ENCODE results near the gene RNF151. TPM values are rescaled to one million over a fixed set of nuclear protein-coding genes. Genes with fewer than 3 reads are reported as not detected.

Gene RNF151
- total RNA-seq, 1 experiment from 2014 or later: not detected

DNA sequence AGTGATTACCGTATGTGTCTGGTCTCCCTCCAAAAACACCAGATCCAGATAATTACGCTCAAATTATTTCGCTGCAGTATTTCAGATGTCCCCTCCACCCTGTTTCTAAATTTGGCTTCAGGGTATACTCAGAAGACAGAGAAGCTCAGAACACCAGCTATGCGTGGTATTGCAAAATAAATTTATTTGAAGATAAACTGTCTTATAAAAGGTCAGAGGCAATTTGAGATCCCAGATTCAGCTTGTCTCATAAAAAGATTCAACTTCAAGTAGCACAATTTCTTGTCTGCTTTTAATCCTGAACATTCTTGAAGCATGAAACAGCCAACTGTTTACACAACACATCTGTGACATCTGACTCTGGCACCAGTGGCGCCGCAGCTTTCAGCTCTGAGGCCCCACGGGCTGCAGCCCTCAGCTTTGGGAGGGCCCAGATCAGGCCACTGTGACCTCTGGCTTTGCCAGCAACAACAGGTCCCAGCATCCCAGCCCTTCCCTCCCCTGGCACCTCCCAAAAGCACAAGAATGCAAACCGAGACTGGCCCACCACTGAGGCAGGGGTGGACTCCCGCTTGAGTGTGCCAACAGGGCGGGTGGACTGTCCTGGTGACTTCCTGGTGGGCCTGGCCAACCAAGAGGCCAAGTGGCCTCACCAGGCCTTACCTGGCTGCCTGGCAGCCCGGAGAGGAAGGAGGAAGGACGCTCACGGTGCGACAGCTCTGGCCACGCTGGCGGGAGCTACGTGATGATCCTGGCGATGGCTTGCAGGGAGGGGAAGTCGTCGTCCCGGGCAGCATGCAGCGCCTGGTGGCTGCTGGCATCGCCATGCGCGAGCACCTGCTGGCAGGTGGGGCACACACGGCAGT lies 31.1 kb downstream of the RNF151 start:
- in situ Hi-C loops (cut with HindIII; ENCODE audit: low pct_unique_long_range_greater_than_20kb, low sequenced_read_pairs): no loop called here
- no peak for DNase-seq (ENCODE audit: low read depth, low spot score)

DNA sequence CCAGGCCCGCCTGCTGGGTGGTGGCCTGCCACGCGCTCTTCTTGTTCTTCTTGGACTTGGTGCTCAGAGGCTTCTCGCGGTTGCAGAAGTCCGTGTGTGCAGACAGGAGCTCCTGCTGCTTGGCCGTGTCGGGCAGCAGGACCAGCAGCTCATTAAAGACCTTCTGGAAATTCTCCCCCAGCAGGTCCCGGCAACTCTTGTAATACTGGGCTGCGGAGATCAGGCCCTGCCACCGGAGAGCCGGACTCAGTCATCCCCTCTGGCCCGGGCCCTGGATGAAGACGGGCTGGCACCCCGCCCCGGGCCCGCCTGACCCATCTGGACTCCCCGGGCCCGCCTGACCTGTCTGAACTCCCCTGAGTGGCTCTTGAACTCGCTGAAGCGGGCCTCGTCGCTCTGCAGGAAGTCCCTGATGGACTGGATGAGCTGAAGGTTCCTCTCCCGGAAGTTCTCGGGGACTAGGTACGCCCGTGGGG lies 31.7 kb downstream of the RNF151 start:
- in situ Hi-C loops (cut with HindIII; ENCODE audit: low pct_unique_long_range_greater_than_20kb, low sequenced_read_pairs): no loop called here

DNA sequence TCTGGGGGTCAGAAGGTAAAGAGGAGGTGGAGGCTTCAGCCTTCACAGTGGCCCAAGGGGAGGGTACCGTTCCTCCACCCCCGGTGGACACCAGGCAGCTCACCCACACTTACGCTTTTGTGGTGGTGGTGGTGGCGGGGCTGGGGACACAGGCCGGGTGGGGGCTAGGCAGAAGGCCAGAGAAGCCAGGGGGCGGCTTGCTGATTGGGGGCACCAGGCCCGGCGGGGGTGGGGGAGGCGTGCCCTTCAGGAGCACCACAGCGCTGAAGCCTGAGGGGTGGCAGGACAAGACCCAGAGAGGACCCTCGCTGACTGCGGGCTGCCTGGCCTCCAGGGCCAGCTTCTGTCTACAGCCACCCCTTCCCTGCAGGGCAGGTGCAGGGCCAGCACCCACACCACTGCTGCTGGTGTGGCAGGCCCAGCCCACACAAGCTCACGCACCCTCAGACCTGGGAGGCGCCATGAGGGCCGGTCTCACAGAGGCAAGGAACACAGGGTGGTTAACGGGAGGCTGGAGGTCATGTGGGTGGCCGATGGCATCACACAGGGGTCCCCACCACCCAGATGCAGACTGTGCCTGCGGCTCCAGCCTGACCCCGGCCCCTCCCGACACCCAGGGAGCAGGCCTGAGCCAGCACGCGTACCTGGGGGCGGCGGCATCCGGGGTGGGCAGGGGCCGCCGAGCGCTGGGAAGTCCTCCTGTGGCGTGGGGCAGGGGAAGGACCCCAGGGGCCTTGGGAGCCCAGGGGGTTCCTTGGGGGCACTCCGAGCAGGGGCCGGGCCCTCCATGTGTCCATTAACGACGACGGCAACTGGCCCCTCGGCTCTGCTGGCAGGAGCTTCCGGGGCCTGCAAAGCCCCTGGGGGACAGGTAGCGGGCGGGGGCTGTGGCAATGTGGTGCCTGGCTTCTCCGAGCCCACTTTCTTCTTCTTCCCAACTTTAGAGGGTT lies 32.5 kb downstream of the RNF151 start:
- no peak for DNase-seq (ENCODE audit: low read depth, low spot score)
- in situ Hi-C loops (cut with HindIII; ENCODE audit: low pct_unique_long_range_greater_than_20kb, low sequenced_read_pairs): no loop called here

More for the DNA sequence above, 31.7 kb downstream of the RNF151 start:
- no peak for DNase-seq (ENCODE audit: low read depth, low spot score)

DNA sequence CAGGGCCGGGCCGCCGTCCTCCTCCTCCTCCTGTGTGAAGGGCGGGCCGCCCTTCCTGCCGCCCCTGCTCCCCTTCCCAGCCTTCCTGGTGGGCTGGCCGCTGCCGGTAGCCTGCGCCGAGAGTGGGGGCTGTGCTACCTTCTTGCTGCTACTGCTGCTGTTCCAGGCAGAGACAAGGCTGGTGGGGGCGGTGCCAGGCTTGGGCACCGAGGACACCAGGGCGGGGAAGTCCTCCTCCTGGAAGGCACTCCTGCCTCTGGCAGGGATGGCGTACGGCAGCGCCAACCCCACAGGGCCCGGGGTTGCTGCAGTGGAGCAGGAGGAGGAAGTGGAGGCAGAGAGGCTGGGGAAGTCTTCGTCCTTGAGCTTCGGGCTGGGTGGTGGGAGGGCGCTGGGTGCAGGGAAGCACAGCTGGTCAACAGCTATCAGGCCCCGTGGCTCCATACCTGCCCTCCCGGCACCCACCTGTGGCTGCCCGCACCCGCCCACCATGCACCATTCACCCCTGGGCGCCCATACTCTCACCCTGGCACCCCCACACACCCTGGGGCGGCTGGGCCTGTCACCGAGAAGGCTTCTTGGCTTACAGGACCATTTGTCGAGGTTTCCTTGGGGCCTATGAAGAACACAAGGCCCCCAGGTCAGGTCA lies 33.3 kb downstream of the RNF151 start:
- no peak for DNase-seq (ENCODE audit: low read depth, low spot score)
- in situ Hi-C loops (cut with HindIII; ENCODE audit: low pct_unique_long_range_greater_than_20kb, low sequenced_read_pairs): no loop called here

DNA sequence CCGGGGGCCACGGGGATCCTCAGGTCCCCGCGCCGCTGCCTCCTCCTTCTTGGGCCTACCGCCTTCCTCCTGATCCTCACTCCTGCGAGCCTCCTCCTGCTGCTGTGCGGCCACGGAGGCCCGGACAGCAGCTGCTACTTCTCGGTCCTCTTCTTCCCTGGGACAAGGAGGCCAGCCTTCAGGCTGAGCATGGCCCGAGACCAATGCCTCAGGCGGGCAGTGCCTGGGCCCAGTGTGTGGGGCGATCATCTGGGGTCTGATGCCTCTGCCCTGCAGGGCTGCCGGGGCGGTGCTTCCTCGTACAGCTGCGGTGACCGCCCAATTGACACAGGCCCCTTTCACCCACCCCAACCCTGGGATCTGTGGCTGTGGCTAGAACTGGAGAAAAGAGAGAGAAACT lies 34.4 kb downstream of the RNF151 start:
- DNase-seq (ENCODE audit: low read depth, low spot score): no peak
- in situ Hi-C loops (cut with HindIII; ENCODE audit: low pct_unique_long_range_greater_than_20kb, low sequenced_read_pairs): no loop called here

DNA sequence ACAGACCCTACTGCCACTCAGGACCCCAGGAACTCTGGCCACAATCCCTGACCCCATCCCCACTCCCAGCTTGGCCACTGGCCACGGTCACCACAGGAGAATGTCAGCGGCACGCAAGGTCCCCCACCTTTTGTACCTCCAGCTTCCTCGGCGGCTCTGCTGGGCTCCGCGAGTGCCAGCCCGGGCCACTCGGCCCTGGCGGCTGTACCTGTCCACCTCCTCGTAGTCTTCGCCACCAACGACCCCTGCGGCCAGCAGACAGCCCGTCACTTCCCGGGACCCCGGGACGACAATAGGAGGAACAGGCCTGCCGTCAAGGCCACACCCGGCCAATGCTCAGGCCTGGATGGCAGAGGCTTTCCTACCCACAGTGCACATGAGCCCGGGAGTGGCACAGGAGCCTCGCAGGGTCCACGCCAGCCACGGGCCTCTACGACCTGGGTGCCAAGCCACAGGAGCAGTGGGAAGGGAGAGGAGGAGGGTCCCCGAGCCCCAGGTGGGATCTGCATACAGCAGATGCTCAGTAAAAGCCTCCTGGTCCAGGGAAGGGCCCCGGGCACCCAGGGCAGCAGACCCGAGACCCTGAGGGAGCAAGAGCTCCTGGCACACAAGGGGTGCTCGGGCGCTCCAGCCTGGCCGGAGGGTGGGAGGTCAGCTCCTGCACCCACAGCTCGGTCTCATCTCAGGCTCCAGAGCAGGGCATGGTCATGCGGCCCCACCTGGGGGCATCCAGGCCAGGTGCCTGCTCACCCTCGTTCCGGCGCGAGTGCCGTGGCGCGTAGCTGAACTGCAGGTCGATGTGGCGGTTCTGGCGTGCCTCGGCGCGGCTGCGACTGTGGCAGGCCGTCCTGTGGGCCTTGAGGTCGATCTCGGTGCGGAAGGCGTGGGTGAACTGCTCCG lies 35.0 kb downstream of the RNF151 start:
- in situ Hi-C loops (cut with HindIII; ENCODE audit: low pct_unique_long_range_greater_than_20kb, low sequenced_read_pairs): no loop called here
- DNase-seq (ENCODE audit: low read depth, low spot score): no peak

DNA sequence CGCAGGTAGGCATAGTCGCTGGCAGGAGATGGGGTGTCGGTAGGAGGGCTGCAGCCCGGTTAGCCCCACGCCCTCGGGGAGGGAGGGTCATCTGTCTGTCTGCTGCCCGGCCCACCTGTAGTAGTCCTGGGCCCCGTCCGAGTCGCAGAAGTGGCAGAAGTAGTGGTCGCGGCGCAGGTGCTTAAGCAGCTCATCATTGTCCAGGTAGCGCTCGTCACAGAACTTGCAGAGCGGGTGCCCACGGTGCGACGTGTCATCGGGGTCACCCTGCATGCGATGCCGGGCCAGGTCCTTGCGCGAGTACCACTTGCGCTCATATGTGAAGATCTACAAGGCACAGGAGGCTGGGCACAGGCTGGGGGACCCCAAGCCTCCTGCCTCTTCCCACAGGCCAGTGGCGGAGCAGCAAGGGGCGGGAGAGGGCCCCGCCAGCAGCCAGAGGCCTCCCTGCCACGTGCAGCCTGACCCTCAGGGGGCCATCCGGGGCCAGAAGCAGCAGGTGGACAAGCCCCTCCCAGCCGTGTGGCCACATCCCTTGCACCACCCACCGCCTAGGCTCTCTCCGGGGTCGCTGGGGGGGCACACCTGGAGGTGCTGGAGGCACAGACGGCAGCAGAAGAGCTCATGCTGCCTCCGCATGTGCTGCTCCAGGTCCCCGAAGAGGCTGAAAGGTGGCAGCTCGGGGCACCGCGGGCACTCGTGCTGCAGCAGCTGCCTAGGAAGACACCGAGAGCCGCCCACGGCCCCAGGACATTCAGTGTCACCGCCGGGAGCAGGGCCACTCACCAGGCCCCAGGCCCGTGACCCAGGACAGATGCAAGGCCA lies 36.0 kb downstream of the RNF151 start:
- in situ Hi-C loops (cut with HindIII; ENCODE audit: low pct_unique_long_range_greater_than_20kb, low sequenced_read_pairs): no loop called here
- no peak for DNase-seq (ENCODE audit: low read depth, low spot score)

DNA sequence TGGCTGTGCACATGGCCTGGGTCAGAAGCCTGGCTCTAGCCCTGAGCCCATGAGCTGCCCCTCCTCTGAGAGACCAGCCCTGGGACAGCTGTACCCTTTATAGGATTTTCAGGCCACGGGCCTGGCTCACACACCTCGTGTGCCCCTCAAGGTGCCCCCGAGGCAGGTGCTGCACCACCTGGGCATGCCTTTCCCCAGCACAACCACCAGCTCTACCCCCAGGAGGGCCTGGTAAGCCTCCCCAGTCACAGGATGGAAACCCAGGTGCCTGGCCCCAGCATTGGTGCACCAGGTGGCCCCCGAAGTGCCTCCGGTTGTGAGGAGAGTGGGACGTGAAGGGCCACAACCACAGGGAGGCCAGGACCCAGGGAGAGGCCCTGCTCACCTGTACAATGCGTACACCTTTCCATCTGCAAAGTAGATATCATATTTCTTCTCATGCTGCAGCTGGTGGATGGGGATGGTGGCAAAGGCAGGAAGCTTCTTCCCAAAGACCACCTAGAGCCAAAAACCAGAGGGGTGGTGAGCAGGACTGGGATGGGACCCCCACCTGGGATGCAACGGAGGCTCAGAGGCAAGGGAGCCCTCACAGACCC lies 36.7 kb downstream of the RNF151 start:
- DNase-seq (ENCODE audit: low read depth, low spot score): no peak
- in situ Hi-C loops (cut with HindIII; ENCODE audit: low pct_unique_long_range_greater_than_20kb, low sequenced_read_pairs): no loop called here

DNA sequence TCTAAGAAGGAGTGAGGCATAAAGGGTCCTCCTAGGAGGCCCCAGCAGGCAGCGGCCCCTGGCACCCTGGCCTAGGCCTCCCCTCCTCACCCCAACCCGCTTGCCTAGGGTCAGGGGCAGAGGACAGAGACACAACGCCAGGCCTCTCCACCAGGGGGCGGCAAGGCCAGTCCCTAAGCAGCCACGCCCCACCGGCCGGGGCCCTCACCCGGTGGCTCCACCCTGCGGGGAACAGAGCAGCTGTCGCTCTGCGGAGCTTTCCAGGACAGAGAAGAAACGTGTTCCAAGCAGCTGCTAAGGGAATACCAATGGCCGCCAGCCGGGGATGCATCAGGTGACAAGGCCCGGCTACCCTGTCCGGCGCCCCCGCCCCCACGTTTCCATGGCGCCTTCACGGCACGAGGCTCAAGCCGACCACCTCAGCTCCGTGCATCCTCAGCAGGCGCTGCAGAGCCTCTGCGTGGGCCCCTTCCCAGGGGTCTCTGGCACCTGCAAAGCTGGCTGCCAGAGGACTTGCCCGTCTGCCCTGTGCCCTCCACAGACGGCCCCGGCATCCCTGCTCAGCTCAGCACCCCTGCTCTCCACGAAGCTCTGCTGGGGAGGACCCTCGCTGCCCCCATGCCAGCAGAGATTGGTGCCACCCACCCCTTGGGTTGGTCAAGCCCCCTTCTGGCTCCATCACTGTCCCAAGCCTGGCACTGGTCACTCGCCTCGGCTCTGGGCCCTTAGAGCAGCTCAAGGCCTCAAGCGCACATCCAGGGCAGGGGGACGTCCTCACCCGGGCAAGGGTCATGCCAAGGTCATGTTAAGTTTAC lies 37.4 kb downstream of the RNF151 start:
- in situ Hi-C loops (cut with HindIII; ENCODE audit: low pct_unique_long_range_greater_than_20kb, low sequenced_read_pairs): no loop called here
- DNase-seq (ENCODE audit: low read depth, low spot score): peak; percentile 89

DNA sequence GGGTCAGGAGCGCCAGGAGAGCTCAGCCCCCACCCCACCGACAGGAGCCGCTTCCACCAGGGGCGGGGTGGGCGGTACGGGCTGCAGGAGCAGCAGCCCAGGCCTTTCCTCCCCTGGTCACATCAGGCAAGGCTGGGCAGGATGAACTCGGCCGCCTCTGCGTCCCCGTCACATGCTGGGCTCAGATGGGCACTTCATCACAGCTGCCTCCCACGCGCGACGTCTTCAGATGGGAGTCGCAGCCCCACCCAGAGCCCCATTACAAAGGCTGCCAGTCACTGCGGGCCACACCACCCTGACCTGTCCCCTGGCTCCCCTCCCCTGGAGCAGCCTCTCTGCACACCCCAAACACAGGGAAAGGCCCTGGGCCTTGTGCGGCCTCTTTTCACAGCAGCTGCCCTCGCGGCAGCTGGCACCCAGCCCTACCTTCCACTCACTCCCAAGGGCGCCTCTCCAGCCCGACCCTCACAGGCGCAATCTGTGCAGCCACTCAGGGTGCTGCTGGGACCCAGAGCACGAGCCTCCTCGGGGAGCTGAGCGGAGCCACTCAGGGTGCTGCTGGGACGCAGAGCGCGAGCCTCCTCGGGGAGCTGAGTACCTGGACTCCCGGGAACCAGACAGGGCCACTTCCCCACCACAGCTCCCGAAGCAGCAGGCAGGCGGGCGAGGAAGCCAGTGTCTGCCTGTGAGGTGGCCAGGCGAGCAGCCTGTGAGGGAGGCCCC lies 38.3 kb downstream of the RNF151 start:
- in situ Hi-C loops (cut with HindIII; ENCODE audit: low pct_unique_long_range_greater_than_20kb, low sequenced_read_pairs): no loop called here
- no peak for DNase-seq (ENCODE audit: low read depth, low spot score)

DNA sequence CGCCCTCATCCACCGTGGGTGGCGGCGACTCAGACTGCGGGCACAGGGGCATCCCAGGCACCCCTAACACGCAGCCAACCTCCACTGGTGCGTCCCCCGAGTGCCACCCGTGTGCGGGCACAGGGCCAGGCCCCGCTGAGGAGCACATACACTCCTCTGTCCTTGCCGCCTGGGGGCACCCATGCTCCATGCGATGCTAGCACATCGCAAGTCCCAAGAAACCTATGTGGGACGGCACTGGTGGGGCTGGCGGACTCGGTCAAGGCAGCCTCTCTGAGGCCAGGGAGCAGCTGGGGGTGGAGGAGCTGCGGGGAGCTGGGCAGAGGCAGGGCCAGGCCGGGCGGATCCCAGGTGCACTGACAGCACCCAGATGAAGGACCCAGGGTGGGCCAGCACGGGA lies 39.0 kb downstream of the RNF151 start:
- peak; percentile 30 for DNase-seq (ENCODE audit: low read depth, low spot score)

DNA sequence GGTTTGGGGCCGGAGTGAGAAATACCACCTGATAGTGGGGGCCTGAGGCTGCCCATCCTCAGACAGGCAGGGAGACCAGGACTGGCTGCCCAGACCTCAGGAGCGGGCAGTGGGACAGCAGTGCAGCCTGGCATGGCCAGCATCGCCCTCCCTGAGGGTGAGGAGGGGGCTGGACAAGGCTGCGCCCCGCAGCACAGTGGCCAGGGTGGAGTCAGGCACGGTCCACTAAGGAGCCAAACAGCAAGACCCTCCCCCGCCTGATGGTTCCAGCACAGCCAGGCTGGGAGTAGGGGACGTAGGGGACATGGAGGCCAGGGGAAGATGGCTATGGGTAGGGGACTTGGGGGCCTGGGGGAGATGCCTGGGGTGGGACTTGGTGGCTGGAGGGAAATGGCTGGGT lies 39.7 kb downstream of the RNF151 start:
- in situ Hi-C loops (cut with HindIII; ENCODE audit: low pct_unique_long_range_greater_than_20kb, low sequenced_read_pairs): no loop called here
- no peak for DNase-seq (ENCODE audit: low read depth, low spot score)

More for the DNA sequence above, 39.0 kb downstream of the RNF151 start:
- in situ Hi-C loops (cut with HindIII; ENCODE audit: low pct_unique_long_range_greater_than_20kb, low sequenced_read_pairs): no loop called here

DNA sequence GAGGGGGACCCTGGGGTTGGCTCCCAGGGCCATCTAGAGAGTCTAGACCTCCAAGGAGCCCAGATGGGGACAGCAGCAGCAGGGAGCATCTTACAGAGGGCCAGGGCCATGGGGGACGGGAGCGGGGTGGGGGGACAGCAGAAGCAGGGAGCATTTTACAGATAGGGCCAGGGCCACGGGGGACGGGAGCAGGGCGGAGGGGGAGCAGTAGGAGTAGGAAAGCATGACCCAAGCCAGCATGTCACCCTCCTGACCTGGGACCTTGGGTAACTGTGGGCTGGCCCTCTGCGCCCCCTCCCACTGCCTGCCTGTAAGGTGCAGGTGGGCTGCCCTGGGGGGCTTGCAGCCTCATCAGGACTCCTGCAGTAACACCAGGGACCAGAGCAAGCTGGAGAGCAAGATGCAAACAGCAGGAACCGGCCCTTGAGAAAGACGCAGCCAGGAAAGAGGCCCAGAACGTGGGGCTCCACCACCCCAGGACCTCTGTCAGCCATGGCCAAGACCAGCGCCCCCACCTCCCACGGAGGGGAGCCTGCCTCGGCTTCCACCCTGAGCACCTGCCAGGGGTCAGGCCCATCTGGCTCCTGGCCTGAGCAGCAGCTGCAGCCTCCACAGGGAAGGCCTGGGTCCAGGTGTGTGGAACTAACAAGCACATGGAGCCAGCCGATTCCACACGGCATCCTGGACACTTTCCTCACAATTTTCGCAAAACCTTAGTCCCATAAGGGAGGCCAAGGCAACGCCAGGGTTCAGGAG lies 40.6 kb downstream of the RNF151 start:
- in situ Hi-C loops (cut with HindIII; ENCODE audit: low pct_unique_long_range_greater_than_20kb, low sequenced_read_pairs): no loop called here
- no peak for DNase-seq (ENCODE audit: low read depth, low spot score)

DNA sequence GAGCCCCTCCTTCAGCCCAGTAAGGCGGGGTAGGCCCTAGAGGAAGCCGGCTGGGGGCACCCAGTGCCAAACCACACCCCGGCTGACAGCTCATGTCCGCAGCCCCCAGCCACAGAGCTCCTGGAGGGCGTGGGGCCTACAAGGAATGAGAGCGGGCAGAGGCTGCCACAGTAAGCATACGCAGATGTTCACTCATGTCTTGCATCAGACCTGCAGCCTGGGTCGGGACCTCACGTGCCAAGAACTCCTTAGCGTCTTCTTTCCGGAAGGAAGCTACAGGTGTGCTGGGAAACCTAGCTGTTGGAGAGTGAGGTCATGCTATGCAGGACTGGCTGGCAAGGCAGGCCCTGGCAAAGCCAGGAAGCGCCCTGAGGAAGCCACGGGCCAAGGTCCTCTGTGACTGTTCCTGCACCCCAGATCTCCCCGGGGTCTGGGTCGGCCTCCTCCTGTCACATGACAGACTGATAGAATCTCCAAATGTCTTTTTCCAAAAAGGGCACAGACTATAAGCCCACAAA lies 41.4 kb downstream of the RNF151 start:
- in situ Hi-C loops (cut with HindIII; ENCODE audit: low pct_unique_long_range_greater_than_20kb, low sequenced_read_pairs): no loop called here
- no peak for DNase-seq (ENCODE audit: low read depth, low spot score)
